ENCODE data around the gene LINGO1. TPM values are rescaled to one million over a fixed set of nuclear protein-coding genes. Genes with fewer than 3 reads are reported as not detected.

LINGO1 gene
- total and polyA plus RNA-seq, 9 of the 15 experiments (the other 6 are each of a cell fraction or from before 2014, with no cell fraction given), result 0.07 to 15.3 (median 2.1) TPM

DNA sequence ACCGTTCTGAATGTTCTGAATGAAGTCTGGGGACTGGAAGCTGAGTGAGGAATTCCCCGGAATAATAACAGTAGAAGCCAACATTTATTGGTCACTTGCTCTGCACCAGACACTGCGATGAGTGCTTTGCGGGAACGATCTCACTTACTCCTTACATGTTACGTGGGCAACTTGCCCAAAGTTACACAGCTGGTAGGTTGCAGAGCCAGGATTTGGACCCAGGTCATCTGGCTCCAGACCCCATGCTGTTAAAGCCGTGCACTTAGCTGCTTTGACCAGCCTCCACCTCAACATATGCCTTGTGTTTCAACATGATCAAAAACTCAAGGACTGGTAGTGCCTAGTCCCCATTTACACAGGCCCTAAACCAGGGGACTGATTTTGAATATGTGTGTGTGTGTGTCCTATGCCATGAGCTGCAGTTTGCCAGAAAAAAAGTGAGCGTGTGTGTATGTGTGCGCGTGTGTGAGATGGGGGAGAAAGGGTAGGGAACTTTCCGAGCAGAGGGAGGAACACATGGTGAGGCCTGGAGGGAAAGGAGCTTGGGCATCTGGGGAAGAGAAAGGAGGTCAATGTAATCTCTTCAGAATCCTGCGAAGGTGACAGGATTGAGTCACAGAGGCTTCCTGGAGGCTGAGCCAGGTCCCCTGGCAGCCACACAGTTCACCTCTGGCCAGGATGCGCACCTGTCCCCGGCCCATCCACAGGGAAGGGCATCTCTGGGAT is 28.9 kb downstream of the LINGO1 start (continued):
- no peak for TF ChIP-seq TAF1 (IDR thresholded peaks at IDR 0.05; ENCODE audit: control insufficient read depth, extremely low read depth, insufficient read depth, low read length, severe bottlenecking)
- TF ChIP-seq NBN (IDR thresholded peaks at IDR 0.05; ENCODE audit: low read depth), result no peak
- TF ChIP-seq, protein P1, sequence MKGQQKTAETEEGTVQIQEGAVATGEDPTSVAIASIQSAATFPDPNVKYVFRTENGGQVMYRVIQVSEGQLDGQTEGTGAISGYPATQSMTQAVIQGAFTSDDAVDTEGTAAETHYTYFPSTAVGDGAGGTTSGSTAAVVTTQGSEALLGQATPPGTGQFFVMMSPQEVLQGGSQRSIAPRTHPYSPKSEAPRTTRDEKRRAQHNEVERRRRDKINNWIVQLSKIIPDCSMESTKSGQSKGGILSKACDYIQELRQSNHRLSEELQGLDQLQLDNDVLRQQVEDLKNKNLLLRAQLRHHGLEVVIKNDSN (CRISPR knock-in tag; IDR thresholded peaks at IDR 0.05), result no peak
- TF ChIP-seq KLF6 (CRISPR knock-in tag; IDR thresholded peaks at IDR 0.05; ENCODE audit: borderline replicate concordance), result no peak
- TF ChIP-seq E2F3 (CRISPR knock-in tag; IDR thresholded peaks at IDR 0.05), result no peak
- TF ChIP-seq KAT8 (IDR thresholded peaks at IDR 0.05; ENCODE audit: low read depth), result no peak
- no peak for TF ChIP-seq ZNF316 (IDR thresholded peaks at IDR 0.05)
- no peak for TF ChIP-seq BCL6 (CRISPR knock-in tag; IDR thresholded peaks at IDR 0.05)
- no peak for TF ChIP-seq CCNT2 (IDR thresholded peaks at IDR 0.05; ENCODE audit: borderline replicate concordance, extremely low read depth, insufficient read length, low read depth, low read length)
- TF ChIP-seq SREBF2 (CRISPR knock-in tag; IDR thresholded peaks at IDR 0.05), result no peak

DNA sequence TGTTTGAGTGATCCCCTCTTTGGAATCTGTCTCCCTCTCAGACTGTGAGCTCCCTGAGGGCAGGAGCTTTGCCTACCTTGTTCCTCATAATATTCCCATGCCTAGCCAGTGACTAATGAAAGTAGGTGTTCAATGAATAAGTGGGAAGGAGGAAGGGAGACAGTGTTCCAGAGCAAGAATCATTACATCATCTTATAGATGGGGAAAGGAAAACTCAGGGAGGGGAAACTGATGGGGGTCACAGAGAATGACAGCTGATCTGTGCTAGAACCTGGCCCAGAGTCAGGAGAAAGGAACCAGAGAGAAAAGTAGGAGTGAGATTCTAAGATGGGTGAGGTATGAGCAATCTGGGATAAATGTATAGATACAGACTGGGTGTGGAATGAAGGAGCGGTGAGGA is 29.9 kb downstream of the LINGO1 start:
- no peaks in the 10 kb centered on the region for H3K79me2 ChIP-seq (ENCODE audit: control insufficient read depth, insufficient read depth, low read length)
- ChIA-PET CTCF (ENCODE audit: low intra/inter-chr PET ratio) (no interaction called here), POLR2A (interaction anchor here (0.5 to 2.0 kb wide), 3 partner anchors 15 to 46 kb away, joined by 3 to 6 read pairs (median 3); no protein-coding TSS in a partner anchor)
- ATAC-seq (no peak), FAIRE-seq (no peak), DNase-seq (ENCODE audit: extremely low read depth in 1 of 4, low spot score in 3 of 4) (no peak)
- H3K4me1 ChIP-seq (replicated peaks in 1 of 2; ENCODE audit: control insufficient read depth in 2 of 2, insufficient read depth in 2 of 2, low read length in 2 of 2), result peaks cover 30 to 39% of the 10 kb centered on the region in 2 experiments
- in situ Hi-C loops (cut with MboI), result no loop called here
- H4K20me1 ChIP-seq (replicated peaks; ENCODE audit: control insufficient read depth, insufficient read depth, low read length), result no peaks in the 10 kb centered on the region
- H3K4me3 ChIP-seq, result no peak overlapping the region
- H3K27me3 ChIP-seq (ENCODE audit: control insufficient read depth in 2 of 2, insufficient read depth in 2 of 2, low read length in 2 of 2), result no peaks in the 10 kb centered on the region
- intact Hi-C loops (cut with micrococcal nuclease), result no loop called here
- no peak overlapping the region for H3K4me2 ChIP-seq (ENCODE audit: insufficient read depth, low read length)
- 78% methylated on average over 1 of the region's 1 CpG for WGBS (ENCODE audit: insufficient coverage, low coverage, missing lambda C conversion rate)
- H3K9me1 ChIP-seq (ENCODE audit: control insufficient read depth, insufficient read depth, low read length), result no peaks in the 10 kb centered on the region
- H3K9me3 ChIP-seq (replicated peaks; ENCODE audit: control insufficient read depth, insufficient read depth, low read depth, low read length), result no peaks in the 10 kb centered on the region
- no TSS peak for BruUV-seq (replicated peaks)
- H2AFZ ChIP-seq (ENCODE audit: low read depth, low read length), result no peak overlapping the region
- no peak overlapping the region for H3K9ac ChIP-seq (ENCODE audit: insufficient read depth in 1 of 2, low read depth in 2 of 2, low read length in 2 of 2)
- no peak overlapping the region for H3K27ac ChIP-seq (ENCODE audit: extremely low read depth, low read depth, low read length)
- no peaks in the 10 kb centered on the region for H3K36me3 ChIP-seq (ENCODE audit: control insufficient read depth, insufficient read depth, low read length)
- TF ChIP-seq NCOA4 (IDR thresholded peaks at IDR 0.05; ENCODE audit: partially characterized antibody) (no peak), ESRRA (IDR thresholded peaks at IDR 0.05; ENCODE audit: borderline replicate concordance, low read depth) (no peak), NFXL1 (CRISPR knock-in tag; IDR thresholded peaks at IDR 0.05) (no peak), ZNF778 (CRISPR knock-in tag; IDR thresholded peaks at IDR 0.05) (no peak), SMAD2 (IDR thresholded peaks at IDR 0.05; ENCODE audit: low read depth, low read length) (no peak), ELF2 (CRISPR knock-in tag; IDR thresholded peaks at IDR 0.05) (no peak), ZNF3 (CRISPR knock-in tag; IDR thresholded peaks at IDR 0.05) (no peak)
- TF ChIP-seq, protein P2, sequence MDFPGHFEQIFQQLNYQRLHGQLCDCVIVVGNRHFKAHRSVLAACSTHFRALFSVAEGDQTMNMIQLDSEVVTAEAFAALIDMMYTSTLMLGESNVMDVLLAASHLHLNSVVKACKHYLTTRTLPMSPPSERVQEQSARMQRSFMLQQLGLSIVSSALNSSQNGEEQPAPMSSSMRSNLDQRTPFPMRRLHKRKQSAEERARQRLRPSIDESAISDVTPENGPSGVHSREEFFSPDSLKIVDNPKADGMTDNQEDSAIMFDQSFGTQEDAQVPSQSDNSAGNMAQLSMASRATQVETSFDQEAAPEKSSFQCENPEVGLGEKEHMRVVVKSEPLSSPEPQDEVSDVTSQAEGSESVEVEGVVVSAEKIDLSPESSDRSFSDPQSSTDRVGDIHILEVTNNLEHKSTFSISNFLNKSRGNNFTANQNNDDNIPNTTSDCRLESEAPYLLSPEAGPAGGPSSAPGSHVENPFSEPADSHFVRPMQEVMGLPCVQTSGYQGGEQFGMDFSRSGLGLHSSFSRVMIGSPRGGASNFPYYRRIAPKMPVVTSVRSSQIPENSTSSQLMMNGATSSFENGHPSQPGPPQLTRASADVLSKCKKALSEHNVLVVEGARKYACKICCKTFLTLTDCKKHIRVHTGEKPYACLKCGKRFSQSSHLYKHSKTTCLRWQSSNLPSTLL (IDR thresholded peaks at IDR 0.05), result no peak
- TF ChIP-seq, protein P3, sequence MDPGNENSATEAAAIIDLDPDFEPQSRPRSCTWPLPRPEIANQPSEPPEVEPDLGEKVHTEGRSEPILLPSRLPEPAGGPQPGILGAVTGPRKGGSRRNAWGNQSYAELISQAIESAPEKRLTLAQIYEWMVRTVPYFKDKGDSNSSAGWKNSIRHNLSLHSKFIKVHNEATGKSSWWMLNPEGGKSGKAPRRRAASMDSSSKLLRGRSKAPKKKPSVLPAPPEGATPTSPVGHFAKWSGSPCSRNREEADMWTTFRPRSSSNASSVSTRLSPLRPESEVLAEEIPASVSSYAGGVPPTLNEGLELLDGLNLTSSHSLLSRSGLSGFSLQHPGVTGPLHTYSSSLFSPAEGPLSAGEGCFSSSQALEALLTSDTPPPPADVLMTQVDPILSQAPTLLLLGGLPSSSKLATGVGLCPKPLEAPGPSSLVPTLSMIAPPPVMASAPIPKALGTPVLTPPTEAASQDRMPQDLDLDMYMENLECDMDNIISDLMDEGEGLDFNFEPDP (CRISPR knock-in tag; IDR thresholded peaks at IDR 0.05), result no peak
